HG03354 (cell line): ENCODE data around the gene ABHD15.

ENCODE experiments used
- ATAC-seq: cut with Tn5 transposase; IDR thresholded peaks from one replicate; pipeline ENCODE4 v1.9.1; 2021; ENCODE audit warnings: mild to moderate bottlenecking; ENCODE audit not compliant: unreplicated experiment, poor library complexity, severe bottlenecking

Gene ABHD15

DNA sequence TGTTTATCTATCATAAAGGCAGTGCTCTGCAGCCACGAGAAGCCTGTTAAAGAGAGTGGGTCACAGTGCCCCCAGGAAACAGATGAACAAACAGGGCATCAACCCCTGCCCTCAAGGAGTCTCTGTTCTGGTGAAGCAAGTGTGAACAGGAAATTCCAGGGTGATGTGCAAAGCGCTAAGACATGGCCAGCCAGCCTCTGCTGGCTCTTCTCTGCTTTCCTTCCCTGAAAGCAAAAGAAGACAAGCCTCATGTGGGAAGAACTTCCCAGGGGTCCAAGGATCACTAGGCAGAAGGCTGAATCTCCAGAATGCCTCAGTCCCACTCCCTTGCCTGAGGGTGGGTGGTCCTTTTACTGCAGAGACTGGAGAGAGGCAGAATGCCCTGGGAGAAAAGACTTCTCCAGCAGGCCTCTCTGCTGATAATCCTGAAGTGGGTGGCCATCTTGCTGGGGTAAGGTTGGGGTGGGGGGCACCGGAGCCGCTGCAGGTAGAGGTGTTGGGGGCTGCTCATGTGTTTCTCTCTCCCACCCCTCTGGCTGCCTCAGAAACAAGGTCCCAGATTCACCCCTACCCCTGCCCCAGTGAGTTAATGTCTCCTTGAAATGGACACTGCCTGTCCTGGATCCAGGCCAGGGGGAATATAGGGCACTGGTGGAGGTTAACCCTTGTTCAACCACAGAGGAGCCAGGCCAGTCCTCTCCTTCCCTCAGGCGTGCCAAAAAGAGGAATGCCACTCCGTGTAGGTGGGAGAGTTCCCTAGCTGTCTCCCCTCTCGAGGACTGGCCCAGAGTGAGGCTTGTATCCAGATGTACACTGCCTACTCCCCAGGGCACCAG is 28.5 kb upstream of the ABHD15 start:
- ATAC-seq, result no peak

GRCh38 chr17:29594519-29595090 is 27.8 kb upstream of the ABHD15 start:
- no peak for ATAC-seq

- no peak for ATAC-seq
Observed at GRCh38 chr17:29593591-29594518, 27.0 kb upstream of the ABHD15 start.

DNA sequence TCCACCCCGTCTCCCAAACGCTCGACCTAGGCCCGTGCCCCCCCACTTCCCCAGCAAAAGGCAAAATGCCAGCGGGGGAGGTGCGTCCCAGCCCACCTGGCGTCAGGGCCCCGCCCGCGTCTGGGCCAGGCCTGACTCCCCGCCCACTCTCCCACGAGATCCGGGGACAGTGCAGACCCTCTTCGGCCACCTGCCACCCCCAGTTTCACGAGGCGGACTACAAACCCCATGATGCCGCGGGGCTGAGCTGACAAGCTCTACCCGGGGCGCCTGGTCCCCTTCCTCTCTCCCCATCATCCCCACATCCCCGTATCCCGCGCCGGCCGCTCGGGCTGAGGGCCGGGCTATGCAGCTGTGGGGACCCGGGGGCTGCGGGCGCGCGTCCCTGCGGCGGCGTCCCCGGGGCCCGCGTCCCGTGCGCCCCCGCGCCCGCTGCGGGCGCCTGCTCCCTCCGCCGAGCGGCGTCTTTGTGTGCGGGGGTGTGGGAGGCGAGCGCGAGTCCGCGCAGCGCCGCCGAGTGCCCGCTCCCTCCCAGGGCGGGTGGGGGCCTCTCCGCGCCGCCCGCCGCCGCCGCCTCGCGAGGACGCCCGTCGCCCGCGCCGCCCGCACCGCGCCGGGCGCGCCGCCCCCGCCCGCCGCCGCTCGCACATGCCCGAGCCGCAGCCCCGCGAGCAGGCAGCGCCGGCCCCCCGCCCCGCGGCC is 26.2 kb upstream of the ABHD15 start, which contains the start of gene ANKRD13B:
Gene ANKRD13B (plus strand): TSS at position 283 of the 702 bp plus-strand sequence. CDS start 490 bp downstream, outside the sequence.
- ATAC-seq, result no peak

DNA sequence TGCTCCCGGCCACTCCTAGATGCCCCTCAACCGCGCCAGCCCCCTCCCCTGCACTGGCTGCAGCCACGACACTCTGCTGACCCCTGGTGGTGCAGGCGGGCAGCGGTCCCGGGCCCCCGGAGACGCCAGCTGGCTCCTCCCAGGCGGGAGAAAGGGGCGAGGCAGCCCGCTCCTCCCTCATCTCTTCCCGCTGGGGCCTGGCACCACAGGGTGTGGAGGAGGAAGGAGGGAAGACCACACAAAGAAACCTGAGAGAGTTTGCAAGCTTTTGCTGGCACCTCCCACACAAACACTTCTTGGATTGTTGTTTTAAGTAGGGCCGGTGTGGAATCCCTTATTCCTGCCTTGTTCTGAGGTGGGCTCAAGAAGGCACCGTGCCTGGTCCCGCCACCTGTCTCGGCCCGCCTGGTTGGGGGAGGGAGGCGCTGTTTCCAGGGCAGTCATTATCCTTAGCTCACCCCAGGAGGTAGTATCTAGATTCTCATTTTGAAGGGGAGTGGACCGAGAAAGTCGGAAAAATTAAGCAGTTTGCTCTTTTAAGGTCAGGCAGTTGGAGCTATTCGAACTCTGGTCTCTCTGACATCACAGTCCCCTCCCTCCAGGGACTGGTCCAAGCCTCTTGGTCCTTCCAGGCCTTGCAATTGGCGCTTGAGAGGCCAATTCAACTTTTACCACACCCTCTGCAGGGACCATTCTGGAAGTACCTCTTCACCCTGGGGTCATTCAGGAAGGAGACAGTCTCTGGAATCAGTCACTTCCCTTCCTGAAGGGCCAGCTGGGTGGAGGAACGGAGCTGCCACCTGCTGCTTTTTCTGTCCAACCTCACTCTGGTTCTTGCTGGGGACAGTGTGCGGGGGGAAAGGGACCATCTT is 25.1 kb upstream of the ABHD15 start:
- ATAC-seq, result peak; percentile 32

DNA sequence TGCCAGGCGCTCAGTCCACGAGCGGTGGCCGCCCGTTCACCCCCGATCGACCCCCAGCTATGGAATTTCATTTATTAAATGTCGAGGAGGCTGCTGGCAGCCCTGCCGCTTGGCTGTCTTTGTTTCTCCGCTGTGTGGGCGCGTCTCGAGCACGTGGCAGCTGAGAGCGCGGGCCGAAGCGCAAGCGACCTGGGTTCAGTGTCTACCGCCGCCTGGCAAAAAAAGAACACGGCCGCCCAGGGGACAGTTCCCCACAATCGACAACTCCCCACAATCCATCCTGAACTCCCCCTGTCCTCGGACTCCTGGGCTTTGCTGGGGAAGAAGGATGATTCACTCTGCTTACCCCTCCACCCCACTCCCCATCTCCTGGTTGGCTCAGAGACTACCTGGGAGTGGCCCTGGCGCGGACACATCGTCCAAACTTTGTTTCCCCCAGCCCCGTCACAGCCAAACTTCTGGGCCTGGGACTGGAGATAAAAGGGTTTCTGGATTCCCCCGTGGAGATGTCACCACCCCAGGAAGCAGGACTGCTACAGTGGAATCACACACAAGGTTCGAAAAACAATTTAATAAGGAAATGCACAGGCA is 24.4 kb upstream of the ABHD15 start:
- no peak for ATAC-seq

DNA sequence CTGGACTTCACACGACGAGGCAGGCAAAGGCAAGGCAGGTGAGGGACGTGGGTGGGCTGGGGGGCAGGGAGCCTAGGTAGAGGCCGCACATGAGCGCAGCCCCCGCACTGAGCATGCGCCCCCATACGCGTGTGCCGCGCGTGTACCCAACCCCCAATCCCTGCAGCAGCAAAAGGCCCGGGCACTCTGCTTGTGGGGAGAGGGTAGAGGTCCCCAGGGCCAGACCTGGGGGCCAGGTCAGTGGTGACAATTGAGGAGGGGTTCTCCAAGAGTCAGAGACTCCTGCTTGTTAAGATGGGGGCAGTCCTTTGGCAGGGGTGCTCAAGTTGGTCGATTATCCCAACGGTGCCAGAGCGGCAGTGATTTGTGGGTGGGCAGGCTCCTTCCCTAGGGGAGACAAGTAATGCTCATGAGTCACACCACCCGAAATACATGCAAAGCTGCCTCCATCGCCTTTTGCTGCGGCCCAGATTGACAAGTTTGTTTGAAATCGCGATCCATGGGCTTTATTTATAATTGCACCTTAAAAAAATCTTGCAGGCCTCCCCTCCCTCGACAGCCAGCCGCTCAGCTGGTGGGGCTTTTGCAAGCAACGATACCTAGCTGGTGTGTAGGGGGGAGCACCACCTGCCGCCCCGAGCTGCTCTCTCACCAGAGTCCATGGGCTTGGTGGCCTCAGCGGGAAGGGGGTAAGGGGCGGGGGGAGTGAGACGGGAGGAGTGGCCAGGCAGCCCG is 23.7 kb upstream of the ABHD15 start:
- ATAC-seq, result no peak

DNA sequence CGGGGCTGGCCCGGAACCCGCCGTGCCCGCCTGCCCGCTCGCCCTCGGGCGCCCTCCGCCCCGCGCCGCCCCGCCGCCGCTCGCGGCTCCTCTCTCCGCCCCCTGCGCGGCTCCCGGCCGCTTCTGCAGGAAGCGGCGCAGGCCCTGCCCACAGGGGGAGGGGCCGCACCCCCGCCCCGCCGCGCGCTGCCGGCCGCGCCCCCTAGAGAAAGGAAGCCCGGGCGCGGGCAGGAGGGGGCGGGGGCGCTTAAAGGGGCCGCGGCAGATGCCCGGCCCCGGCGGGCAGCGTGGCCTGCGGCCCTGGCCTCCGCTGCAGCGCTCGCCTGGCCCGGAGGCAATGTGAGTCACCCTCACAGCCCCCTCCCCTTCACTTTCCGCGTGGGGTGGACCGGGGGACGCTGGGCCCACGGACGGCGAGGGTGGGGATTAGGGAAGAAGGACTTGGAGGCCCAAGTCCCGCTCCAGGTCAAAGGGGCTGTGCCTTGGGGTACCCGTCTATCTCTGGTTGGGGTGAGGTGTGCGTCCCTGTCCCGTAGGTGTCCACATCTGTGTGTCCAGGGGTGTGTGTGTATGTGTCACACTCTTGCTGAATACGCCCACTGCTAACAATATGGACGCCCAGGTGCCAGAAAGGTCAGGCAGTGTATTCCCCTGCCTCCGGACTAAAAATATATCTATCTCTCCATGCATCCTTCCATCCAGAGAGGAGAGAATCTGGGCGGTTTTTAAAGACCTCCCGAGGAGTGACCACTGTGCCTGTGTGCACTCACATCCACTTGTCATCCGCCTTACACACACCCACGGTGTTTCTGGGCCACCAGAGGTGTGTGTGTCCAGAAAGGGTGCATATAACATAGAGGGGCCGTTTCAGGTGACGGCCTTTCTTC is 22.9 kb upstream of the ABHD15 start, which contains the start of gene GIT1:
Gene GIT1 (minus strand): TSS at position 125 of the 887 bp plus-strand sequence. CDS start 270 bp downstream, outside the sequence.
- ATAC-seq, result peak; percentile 63

DNA sequence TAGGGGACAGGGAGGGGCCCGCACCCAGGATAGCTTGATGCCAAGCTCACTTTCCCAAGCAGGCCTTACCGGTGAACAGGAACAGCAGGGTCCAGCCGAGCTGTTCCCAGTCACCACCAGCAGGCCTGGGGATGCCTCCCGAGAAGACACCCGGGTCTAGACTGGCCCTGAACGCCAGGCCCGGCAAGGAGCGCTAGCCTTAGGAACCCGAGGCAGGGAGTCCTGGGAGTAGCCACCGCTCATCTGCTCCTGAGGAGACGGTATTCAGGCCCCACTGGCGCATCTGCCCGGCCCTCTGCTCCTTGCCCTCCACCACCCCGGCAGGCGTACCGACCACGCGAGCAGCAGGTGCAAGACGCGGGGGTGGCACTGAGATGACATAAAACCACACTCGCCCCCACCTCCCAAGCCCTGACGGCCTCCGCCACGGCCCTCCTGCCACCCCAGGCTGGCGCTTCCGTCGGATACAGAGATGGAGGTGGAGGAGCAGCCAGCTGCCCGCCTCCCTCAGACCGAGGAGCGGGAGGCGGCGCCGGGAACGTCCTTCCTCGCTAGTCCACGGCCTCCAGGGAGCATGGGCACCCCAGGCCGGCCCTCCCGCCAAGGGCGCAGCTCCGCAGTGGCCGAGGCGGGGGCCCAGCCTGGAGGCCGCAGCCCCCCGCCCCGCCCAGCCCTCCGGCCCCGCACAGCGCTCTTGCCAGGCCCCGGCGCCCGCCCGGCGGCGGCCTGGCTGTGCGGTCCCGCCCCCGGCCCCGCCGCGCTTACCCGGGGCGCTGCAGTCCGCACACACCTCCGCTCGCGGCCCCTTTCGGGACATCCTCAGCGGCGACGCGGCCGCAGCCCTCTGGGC is 21.9 kb upstream of the ABHD15 start:
- peak; percentile 22 for ATAC-seq

- no peak for ATAC-seq
Observed at GRCh38 chr17:29588017-29588561, 21.3 kb upstream of the ABHD15 start.

DNA sequence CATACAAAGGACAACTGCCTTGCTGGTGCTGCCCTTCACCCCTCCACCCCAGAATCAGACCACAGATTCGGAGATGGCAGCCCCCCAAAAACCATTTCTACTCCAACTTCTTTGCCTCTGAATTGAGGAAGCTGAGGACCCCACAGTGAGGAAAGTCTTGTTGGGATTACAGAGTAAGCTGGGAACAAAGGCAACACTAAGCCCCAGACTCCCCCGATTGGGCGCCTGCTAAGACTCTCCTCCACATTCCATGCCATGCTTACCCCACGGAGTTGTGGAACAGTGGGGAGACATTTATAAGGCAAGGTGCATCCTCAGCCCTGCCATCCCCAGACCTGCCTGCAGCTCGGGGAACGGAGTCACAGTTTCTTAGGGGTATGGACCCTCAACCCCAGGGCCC is 20.8 kb upstream of the ABHD15 start:
- ATAC-seq, result no peak

GRCh38 chr17:29586676-29587469 is 20.0 kb upstream of the ABHD15 start:
- no peak for ATAC-seq

DNA sequence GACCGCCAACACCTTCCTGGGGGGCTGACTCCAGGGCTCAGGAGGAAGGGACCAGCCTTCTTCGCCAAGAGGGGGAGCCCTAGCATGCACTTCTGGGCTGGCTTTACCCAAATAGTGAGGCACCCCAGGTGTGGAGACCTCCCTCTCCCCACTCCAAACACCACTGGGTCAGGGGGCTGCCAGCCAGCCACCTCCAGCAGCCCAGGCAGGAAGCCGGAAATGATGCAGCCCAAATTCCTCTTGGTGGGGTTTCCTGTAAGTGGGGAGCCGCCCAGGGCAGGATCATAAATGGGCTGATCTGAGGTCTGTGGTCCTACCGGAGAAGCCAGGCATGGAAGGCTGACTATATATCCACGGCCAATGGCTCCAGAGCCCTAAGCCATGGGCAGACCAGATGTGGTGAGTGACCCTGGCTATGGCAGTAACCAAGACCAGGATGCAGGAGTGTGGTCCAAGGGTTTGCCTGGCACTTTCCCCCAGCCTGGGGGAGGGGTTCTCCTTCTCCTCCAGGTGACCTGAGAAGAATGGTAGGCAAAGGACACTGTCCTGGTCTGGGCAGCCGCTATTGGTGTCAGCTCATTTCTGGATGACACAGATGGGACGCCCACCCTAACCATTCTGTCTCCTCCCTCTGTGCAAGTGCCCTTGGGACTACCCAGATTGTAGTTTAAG is 18.4 kb upstream of the ABHD15 start:
- ATAC-seq, result no peak

- ATAC-seq, result no peak
Observed at GRCh38 chr17:29584452-29585079, 17.7 kb upstream of the ABHD15 start.
